Duodenal mucosa (tissue), 2 donors: ENCODE results near the gene SH3RF3.
A peak's percentile ranks its signal among the peaks of the same experiment; 100 is the strongest.
"Not testable (repeated sequence)": the region's sequence is repeated elsewhere in the genome, so short reads cannot be mapped to it uniquely, and the experiment has no call there.

Experiments
- H3K27ac ChIP-seq: one replicate; pipeline ENCODE4 v1.7.0; 2013; ENCODE audit warnings: low read depth, low read length
- H3K27me3 ChIP-seq, 2 donors: one replicate each; pipeline ENCODE4 v1.7.0; 2013; ENCODE audit warnings: low read length in 2 of 2, control low read depth in 1 of 2; ENCODE audit not compliant: insufficient read depth in 2 of 2, control insufficient read depth in 1 of 2
- H3K36me3 ChIP-seq, 2 donors: one replicate each; pipeline ENCODE4 v1.7.0; 2013; ENCODE audit warnings: low read length in 2 of 2, control low read depth in 1 of 2; ENCODE audit not compliant: insufficient read depth in 2 of 2, control insufficient read depth in 1 of 2
- H3K4me1 ChIP-seq, 2 donors: one replicate each; pipeline ENCODE4 v1.7.0; 2013; ENCODE audit warnings: low read length in 2 of 2, control low read depth in 1 of 2; ENCODE audit not compliant: insufficient read depth in 2 of 2, control insufficient read depth in 1 of 2
- H3K4me3 ChIP-seq, 2 donors: one replicate each; pipeline ENCODE4 v1.7.0; 2013; ENCODE audit warnings: low read length in 2 of 2, low read depth in 1 of 2
- H3K9ac ChIP-seq, 2 donors: one replicate each; pipeline ENCODE4 v1.7.0; 2013; ENCODE audit warnings: low read length in 2 of 2, low read depth in 1 of 2
- H3K9me3 ChIP-seq, 2 donors: one replicate each; pipeline ENCODE4 v1.7.0; 2013; ENCODE audit warnings: low read length in 2 of 2, control low read depth in 1 of 2; ENCODE audit not compliant: control insufficient read depth in 1 of 2

The SH3RF3 gene

GRCh38 chr2:109117181-109117580 is 11.8 kb upstream of the SH3RF3 start:
- H3K4me3 ChIP-seq, H3K27ac ChIP-seq, H3K9me3 ChIP-seq, H3K9ac ChIP-seq, H3K36me3 ChIP-seq, H3K27me3 ChIP-seq, H3K4me1 ChIP-seq: not testable (repeated sequence)

DNA sequence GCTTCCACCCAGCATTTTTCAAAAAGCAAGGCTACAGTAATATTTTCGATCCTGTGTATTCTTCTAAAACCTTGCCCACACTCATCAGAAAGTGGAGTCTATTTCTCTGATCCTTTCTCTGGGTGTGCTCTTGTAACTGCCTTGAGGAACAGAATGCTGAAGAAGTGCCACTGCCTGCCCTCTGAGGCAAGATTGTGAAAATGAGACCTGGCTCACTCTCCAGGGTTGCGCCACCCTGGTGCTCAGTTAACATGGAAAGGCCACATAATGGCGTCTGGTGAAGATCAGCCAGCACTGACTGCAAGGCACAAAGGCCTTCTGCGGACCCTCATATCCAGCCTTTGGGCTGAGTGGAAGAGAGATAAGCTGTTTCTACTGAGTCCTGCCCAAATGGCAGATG is 11.2 kb upstream of the SH3RF3 start:
- H3K4me3 ChIP-seq = no peak overlapping the region
- no peaks in the 10 kb centered on the region for H3K4me1 ChIP-seq
- peaks cover 0 to 5% of the 10 kb centered on the region in 2 donors for H3K27me3 ChIP-seq
- H3K27ac ChIP-seq = no peak overlapping the region
- H3K9ac ChIP-seq = no peak overlapping the region
- no peaks in the 10 kb centered on the region for H3K36me3 ChIP-seq
- no peaks in the 10 kb centered on the region for H3K9me3 ChIP-seq

- Histone ChIP-seq H3K27me3 (peaks cover 0 to 8% of the 10 kb centered on the region in 2 donors), H3K4me1 (no peaks in the 10 kb centered on the region), H3K4me3 (no peak overlapping the region), H3K9ac (no peak overlapping the region), H3K27ac (no peak overlapping the region), H3K36me3 (no peaks in the 10 kb centered on the region), H3K9me3 (no peaks in the 10 kb centered on the region)
Measured at GRCh38 chr2:109118321-109118720, 10.7 kb upstream of the SH3RF3 start.

GRCh38 chr2:109120166-109120565 is 8.8 kb upstream of the SH3RF3 start:
- Histone ChIP-seq H3K27ac (no peak overlapping the region), H3K4me1 (no peaks in the 10 kb centered on the region), H3K36me3 (no peaks in the 10 kb centered on the region), H3K9me3 (no peaks in the 10 kb centered on the region), H3K27me3 (peaks cover 0 to 8% of the 10 kb centered on the region in 2 donors), H3K9ac (no peak overlapping the region), H3K4me3 (no peak overlapping the region)

- not testable (repeated sequence) for H3K9ac ChIP-seq, H3K36me3 ChIP-seq, H3K9me3 ChIP-seq, H3K4me3 ChIP-seq, H3K27ac ChIP-seq, H3K4me1 ChIP-seq, H3K27me3 ChIP-seq
Measured at GRCh38 chr2:109120686-109121085, 8.3 kb upstream of the SH3RF3 start.

DNA sequence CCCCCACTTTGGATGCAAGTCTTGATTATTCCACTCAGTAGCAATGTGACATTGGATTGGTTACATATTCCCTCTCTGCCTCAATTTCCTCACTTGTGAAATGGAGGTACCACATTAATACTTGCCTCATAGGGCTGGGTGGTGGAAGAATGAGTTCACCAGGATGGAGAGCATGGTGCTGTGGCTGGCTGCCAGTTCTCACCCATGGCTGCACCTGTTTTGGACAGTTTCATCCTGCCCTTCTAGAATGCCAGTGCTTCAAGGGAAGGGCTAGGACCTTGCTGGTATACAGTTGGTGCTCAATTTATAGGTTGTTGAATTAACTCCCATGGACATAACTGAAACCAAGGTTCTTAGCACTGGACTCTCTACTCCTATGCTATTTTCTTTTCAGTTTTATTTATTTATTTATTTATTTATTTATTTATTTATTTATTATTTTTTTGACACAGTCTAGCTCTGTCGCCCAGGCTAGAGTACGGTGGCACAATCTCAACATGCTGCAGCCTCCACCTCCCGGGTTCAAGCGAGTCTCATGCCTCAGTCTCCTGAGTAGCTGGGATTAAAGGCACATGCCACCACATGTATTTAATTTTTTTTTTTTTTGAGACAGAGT is 5.3 kb upstream of the SH3RF3 start:
- Histone ChIP-seq H3K9ac (no peak overlapping the region), H3K4me3 (no peak overlapping the region), H3K27me3 (peaks cover 10 to 15% of the 10 kb centered on the region in 2 donors), H3K36me3 (no peaks in the 10 kb centered on the region), H3K9me3 (no peaks in the 10 kb centered on the region), H3K27ac (no peak overlapping the region), H3K4me1 (peaks cover 0 to 15% of the 10 kb centered on the region in 2 donors)

GRCh38 chr2:109124982-109125592 is 3.9 kb upstream of the SH3RF3 start:
- no peaks in the 10 kb centered on the region for H3K9me3 ChIP-seq
- no peaks in the 10 kb centered on the region for H3K36me3 ChIP-seq
- peaks cover 0 to 16% of the 10 kb centered on the region in 2 donors for H3K4me1 ChIP-seq
- no peak overlapping the region for H3K9ac ChIP-seq
- H3K4me3 ChIP-seq = no peak overlapping the region
- H3K27ac ChIP-seq = no peak overlapping the region
- H3K27me3 ChIP-seq = peaks cover 11 to 26% of the 10 kb centered on the region in 2 donors

- Histone ChIP-seq H3K9me3 (no peaks in the 10 kb centered on the region), H3K9ac (no peak overlapping the region), H3K27ac (no peak overlapping the region), H3K27me3 (peaks cover 18 to 30% of the 10 kb centered on the region in 2 donors), H3K36me3 (no peaks in the 10 kb centered on the region), H3K4me3 (no peak overlapping the region), H3K4me1 (peaks cover 0 to 16% of the 10 kb centered on the region in 2 donors)
Measured at GRCh38 chr2:109125593-109126500, 3.2 kb upstream of the SH3RF3 start.

DNA sequence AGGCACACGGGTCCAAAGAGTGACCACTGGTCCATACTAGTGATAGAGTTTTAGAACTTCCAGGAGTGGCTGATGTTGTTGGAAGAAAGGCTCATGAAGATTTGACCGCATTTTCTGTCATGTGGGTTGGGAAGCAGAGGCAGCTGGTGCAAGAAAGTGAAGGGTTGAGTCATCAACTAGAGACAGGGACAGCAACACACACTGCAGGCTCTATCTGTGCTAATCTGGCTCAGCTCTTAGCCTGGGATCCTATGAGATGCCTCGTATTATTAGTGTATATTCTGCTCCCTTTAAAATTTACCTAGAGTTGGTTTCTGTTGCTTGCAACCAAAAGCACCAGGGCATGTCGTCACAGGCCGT is 2.5 kb upstream of the SH3RF3 start:
- Histone ChIP-seq H3K27me3 (peaks cover 20 to 30% of the 10 kb centered on the region in 2 donors), H3K4me3 (no peak overlapping the region), H3K27ac (no peak overlapping the region), H3K9me3 (no peaks in the 10 kb centered on the region), H3K9ac (no peak overlapping the region), H3K36me3 (no peaks in the 10 kb centered on the region), H3K4me1 (peaks cover 0 to 16% of the 10 kb centered on the region in 2 donors)

DNA sequence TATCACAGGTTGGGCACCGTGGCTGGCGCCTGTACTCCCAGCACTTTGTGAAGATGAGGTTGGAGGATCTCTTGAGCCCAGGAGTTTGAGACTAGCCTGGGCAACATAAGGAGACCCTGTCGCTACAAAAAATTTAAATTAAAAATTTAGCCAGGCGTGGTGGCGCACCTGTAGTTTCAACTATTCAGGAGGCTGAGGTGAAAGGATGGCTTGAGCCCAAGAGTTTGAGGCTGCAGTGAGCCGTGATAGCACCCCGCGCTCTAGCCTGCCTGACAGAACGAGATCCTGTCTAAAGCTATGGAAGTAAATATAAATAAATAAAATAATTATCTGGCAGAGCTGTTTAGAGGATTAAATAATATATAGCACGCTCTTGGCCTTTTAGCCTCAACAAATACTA is 1.4 kb upstream of the SH3RF3 start:
- peaks cover 25 to 34% of the 10 kb centered on the region in 2 donors for H3K27me3 ChIP-seq
- H3K9me3 ChIP-seq = no peaks in the 10 kb centered on the region
- H3K4me1 ChIP-seq = peaks cover 0 to 16% of the 10 kb centered on the region in 2 donors
- H3K36me3 ChIP-seq = no peaks in the 10 kb centered on the region
- H3K27ac ChIP-seq = no peak overlapping the region
- peak overlapping the region in 1 of 2 donors; percentile 75 for H3K4me3 ChIP-seq
- no peak overlapping the region for H3K9ac ChIP-seq
